Right renal pelvis (tissue), 4 donors: ENCODE data around the gene SMIM9. TPM values are rescaled to one million over a fixed set of nuclear protein-coding genes. Genes with fewer than 3 reads are reported as not detected.
"Not testable (repeated sequence)": the region's sequence is repeated elsewhere in the genome, so short reads cannot be mapped to it uniquely, and the experiment has no call there.

Experiments used
- DNase-seq, 4 donors: peaks; one replicate each; pipeline ENCODE4 v3.0.0-alpha.2; 2013; ENCODE audit warnings: low read depth in 4 of 4, low spot score in 3 of 4, missing footprints in 1 of 4
- polyA plus RNA-seq, 4 donors: library from polyadenylated mRNA; unstranded; fragments of 120-200 nt; gene quantifications; one replicate each; pipeline ENCODE4 v1.2.1, GENCODE V29; 2013; ENCODE audit not compliant: insufficient read length in 4 of 4

The SMIM9 gene
- polyA plus RNA-seq, 4 donors: not detected

GRCh38 chrX:154816326-154816898, 18.1 kb downstream of the SMIM9 start:
- not testable (repeated sequence) for DNase-seq

- no peak for DNase-seq
Observed at GRCh38 chrX:154815274-154815818, 19.1 kb downstream of the SMIM9 start.

GRCh38 chrX:154813801-154814200, 20.7 kb downstream of the SMIM9 start:
- no peak for DNase-seq

GRCh38 chrX:154812341-154813101, 21.9 kb downstream of the SMIM9 start:
- no peak for DNase-seq

GRCh38 chrX:154809939-154810665, 24.4 kb downstream of the SMIM9 start:
- no peak for DNase-seq

- DNase-seq: no peak
Observed at GRCh38 chrX:154806837-154807501, 27.5 kb downstream of the SMIM9 start.

- no peak for DNase-seq
Observed at GRCh38 chrX:154805696-154806091, 28.8 kb downstream of the SMIM9 start.

GRCh38 chrX:154804957-154805695, 29.3 kb downstream of the SMIM9 start, which contains the start of gene MPP1:
TSS of gene MPP1 (minus strand) at chrX:154805485. CDS start at chrX:154805373, 112 bp downstream.
- peak; percentile 46 to 65 (median 48) for DNase-seq

GRCh38 chrX:154804261-154804956, 30.1 kb downstream of the SMIM9 start:
- DNase-seq: no peak

GRCh38 chrX:154802947-154803346, 31.5 kb downstream of the SMIM9 start:
- no peak for DNase-seq

GRCh38 chrX:154800478-154801210, 33.8 kb downstream of the SMIM9 start:
- no peak for DNase-seq

GRCh38 chrX:154799556-154800348, 34.7 kb downstream of the SMIM9 start:
- DNase-seq: no peak

- no peak for DNase-seq
Observed at GRCh38 chrX:154797006-154797405, 37.5 kb downstream of the SMIM9 start.

- DNase-seq: no peak
Observed at GRCh38 chrX:154795016-154795415, 39.4 kb downstream of the SMIM9 start.

- no peak for DNase-seq
Observed at GRCh38 chrX:154793084-154793795, 41.2 kb downstream of the SMIM9 start.

GRCh38 chrX:154791939-154792338, 42.5 kb downstream of the SMIM9 start:
- no peak for DNase-seq

- no peak for DNase-seq
Observed at GRCh38 chrX:154791467-154791866, 43.0 kb downstream of the SMIM9 start.
